Tibial nerve (tissue), 4 donors: ENCODE measurements around the gene CCNC. TPM values are rescaled to one million over a fixed set of nuclear protein-coding genes. Genes with fewer than 3 reads are reported as not detected.

ENCODE experiments used
- DNase-seq, 2 donors: peaks; one replicate each; pipeline ENCODE4 v3.0.0-alpha.2; 2019; ENCODE audit warnings: low spot score in 2 of 2
- H3K27ac ChIP-seq, 4 donors: fragments of 200-600 bp; sonication (generic) in 3 of 4; one replicate each; pipeline ENCODE4 v1.5.1; 2017 to 2019; ENCODE audit warnings: mild to moderate bottlenecking in 1 of 4
- H3K27me3 ChIP-seq, 2 donors: fragments of 200-600 bp; sonication (generic) in 1 of 2; one replicate each; pipeline versions ENCODE4 v1.5.1 to v1.6.0; 2017 to 2019
- H3K36me3 ChIP-seq, 3 donors: fragments of 200-600 bp; sonication (generic); one replicate each; pipeline ENCODE4 v1.5.1; 2018 to 2019
- H3K4me1 ChIP-seq, 4 donors: fragments of 200-600 bp; sonication (generic) in 3 of 4; one replicate each; pipeline ENCODE4 v1.5.1; 2017 to 2019
- H3K4me3 ChIP-seq, 4 donors: fragments of 200-600 bp; sonication (generic) in 3 of 4; one replicate each; pipeline ENCODE4 v1.5.1; 2017 to 2019; ENCODE audit warnings: mild to moderate bottlenecking in 1 of 4, moderate library complexity in 1 of 4
- H3K9me3 ChIP-seq, 4 donors: fragments of 200-600 bp; sonication (generic) in 3 of 4; one replicate each; pipeline ENCODE4 v1.5.1; 2017 to 2019
- CTCF ChIP-seq, 5 experiments: fragments of 200-600 bp in 3 of 5; fragments of 450-650 bp in 2 of 5; sonication (generic) in 3 of 5; IDR thresholded peaks; one replicate each; pipeline ENCODE4 v1.5.1; 2016 to 2019; ENCODE audit warnings: antibody characterized with exemption in 5 of 5, mild to moderate bottlenecking in 3 of 5, moderate library complexity in 2 of 5
- EP300 ChIP-seq, 2 donors: sonication (generic); formaldehyde crosslinking; IDR thresholded peaks; one replicate each; pipeline ENCODE4 v1.6.1; 2017; ENCODE audit warnings: antibody characterized with exemption in 2 of 2, mild to moderate bottlenecking in 1 of 2
- POLR2A ChIP-seq, 2 donors: fragments of 450-650 bp; IDR thresholded peaks; one replicate each; pipeline ENCODE4 v1.6.1; 2017; ENCODE audit warnings: antibody characterized with exemption in 2 of 2, mild to moderate bottlenecking in 2 of 2, moderate library complexity in 2 of 2
- WGBS, 2 donors: methylation state at CpG; one replicate each; pipeline ENCODE4 v1.1.5; 2018; 5-methylcytosine and 5-hydroxymethylcytosine counted together
- total RNA-seq, 4 donors: library from RNA; depleted of rRNA; stranded (reverse); fragments of >200 nt; gene quantifications; one replicate each; pipeline ENCODE4 v1.1.0, GENCODE V29; 2016

The CCNC gene
- total RNA-seq, 4 donors from 2014 or later: 22.7 to 48.3 (median 30.3) TPM

GRCh38 chr6:99550046-99550748 lies 18.3 kb downstream of the CCNC start:
- H3K9me3 ChIP-seq: peaks cover 0 to 5% (median 0%) of the 10 kb centered on the region in 4 donors
- H3K27ac ChIP-seq: no peak overlapping the region
- H3K36me3 ChIP-seq: peaks cover 0 to 63% (median 0%) of the 10 kb centered on the region in 3 donors
- WGBS, 2 donors: 89 to 96% methylated on average over 3 of the region's 3 CpGs
- no peak overlapping the region for H3K4me3 ChIP-seq
- TF ChIP-seq EP300 (IDR thresholded peaks at IDR 0.05) (no peak), CTCF (IDR thresholded peaks at IDR 0.05) (no peak), POLR2A (IDR thresholded peaks at IDR 0.05) (no peak)
- no peak for DNase-seq
- H3K27me3 ChIP-seq: no peaks in the 10 kb centered on the region
- no peaks in the 10 kb centered on the region for H3K4me1 ChIP-seq

GRCh38 chr6:99548706-99549105 lies 19.8 kb downstream of the CCNC start:
- H3K27me3 ChIP-seq: no peaks in the 10 kb centered on the region
- 82 to 83% methylated on average over 4 of the region's 4 CpGs for WGBS, 2 donors
- no peak for TF ChIP-seq CTCF (IDR thresholded peaks at IDR 0.05)
- TF ChIP-seq POLR2A (IDR thresholded peaks at IDR 0.05): no peak
- TF ChIP-seq EP300 (IDR thresholded peaks at IDR 0.05): no peak
- no peaks in the 10 kb centered on the region for H3K4me1 ChIP-seq
- H3K9me3 ChIP-seq: no peaks in the 10 kb centered on the region
- DNase-seq: no peak
- H3K36me3 ChIP-seq: peaks cover 0 to 56% (median 0%) of the 10 kb centered on the region in 3 donors
- no peak overlapping the region for H3K4me3 ChIP-seq
- H3K27ac ChIP-seq: no peak overlapping the region

GRCh38 chr6:99547526-99547925 lies 20.9 kb downstream of the CCNC start:
- TF ChIP-seq EP300 (IDR thresholded peaks at IDR 0.05): no peak
- no peak for TF ChIP-seq CTCF (IDR thresholded peaks at IDR 0.05)
- no peak for TF ChIP-seq POLR2A (IDR thresholded peaks at IDR 0.05)
- 85 to 89% methylated on average over 4 of the region's 4 CpGs for WGBS, 2 donors
- H3K27me3 ChIP-seq: no peaks in the 10 kb centered on the region
- H3K36me3 ChIP-seq: peaks cover 0 to 60% (median 0%) of the 10 kb centered on the region in 3 donors
- no peak overlapping the region for H3K4me3 ChIP-seq
- no peak overlapping the region for H3K27ac ChIP-seq
- no peaks in the 10 kb centered on the region for H3K9me3 ChIP-seq
- no peaks in the 10 kb centered on the region for H3K4me1 ChIP-seq
- no peak for DNase-seq

GRCh38 chr6:99545442-99545841 lies 23.0 kb downstream of the CCNC start:
- H3K36me3 ChIP-seq: peaks cover 0 to 67% (median 0%) of the 10 kb centered on the region in 3 donors
- 81 to 92% methylated on average over 1 of the region's 1 CpG for WGBS, 2 donors

More at GRCh38 chr6:99545442-99545841, 23.0 kb downstream of the CCNC start:
- Histone ChIP-seq H3K4me1 (no peaks in the 10 kb centered on the region), H3K27ac (no peak overlapping the region), H3K4me3 (no peak overlapping the region), H3K27me3 (no peaks in the 10 kb centered on the region), H3K9me3 (no peaks in the 10 kb centered on the region)
- TF ChIP-seq POLR2A (IDR thresholded peaks at IDR 0.05) (no peak), EP300 (IDR thresholded peaks at IDR 0.05) (no peak), CTCF (IDR thresholded peaks at IDR 0.05) (no peak)
- no peak for DNase-seq
